Activated B cell treated with CpG ODN at 0.5 μM for 24 hours (primary cell): ENCODE measurements around the gene SLC4A5. TPM values are rescaled to one million over a fixed set of nuclear protein-coding genes. Genes with fewer than 3 reads are reported as not detected.
"Not testable (repeated sequence)": the region's sequence is repeated elsewhere in the genome, so short reads cannot be mapped to it uniquely, and the experiment has no call there.

Experiments used
- ATAC-seq: fragments of 200-7000 bp; cut with Tn5 transposase; one replicate; pipeline ENCODE4 v1.10.0; 2021; ENCODE audit warnings: low read depth, mild to moderate bottlenecking, moderate library complexity
- CTCF ChIA-PET: fragments of 350-600 bp; sonication (Branson Sonifier 250); formaldehyde crosslinking; loops from one replicate; lab custom pipeline; 2021; ENCODE audit warnings: antibody characterized with exemption; lab: Charles Lee
- POLR2A ChIA-PET: fragments of 350-600 bp; sonication (Branson Sonifier 250); formaldehyde crosslinking; loops from one replicate; lab custom pipeline; 2021; ENCODE audit warnings: antibody characterized with exemption; lab: Charles Lee
- DNase-seq: peaks from one replicate; pipeline ENCODE4 v3.0.0; 2022
- H3K27ac Mint-ChIP-seq: one replicate; pipeline ENCODE4 v1.8.0; 2020; ENCODE audit warnings: mixed read lengths
- H3K27me3 Mint-ChIP-seq: one replicate; pipeline ENCODE4 v1.8.0; 2021; ENCODE audit warnings: mixed read lengths
- H3K36me3 Mint-ChIP-seq: one replicate; pipeline ENCODE4 v1.8.0; 2021; ENCODE audit warnings: low read depth, mixed read lengths
- H3K4me1 Mint-ChIP-seq: one replicate; pipeline ENCODE4 v1.8.0; 2021; ENCODE audit warnings: mixed read lengths
- H3K4me3 Mint-ChIP-seq: one replicate; pipeline ENCODE4 v1.8.0; 2020; ENCODE audit warnings: mild to moderate bottlenecking, mixed read lengths
- H3K9me3 Mint-ChIP-seq: one replicate; pipeline ENCODE4 v1.8.0; 2020; ENCODE audit warnings: mixed read lengths
- CTCF ChIP-seq: fragments of 200-600 bp; IDR thresholded peaks from one replicate; pipeline ENCODE4 v1.8.0; 2022; ENCODE audit warnings: antibody characterized with exemption, mild to moderate bottlenecking
- intact Hi-C: fragments of 100-400 bp; cut with micrococcal nuclease; formaldehyde crosslinking; loops from one replicate; pipeline ENCODE4 v1.15.1; 2024
- total RNA-seq: library from RNA; stranded (reverse); gene quantifications from 2 replicates; pipeline ENCODE4 v1.2.3, GENCODE V29; 2022

The SLC4A5 gene
- total RNA-seq, 1 donor from 2014 or later: 5.9 TPM

DNA sequence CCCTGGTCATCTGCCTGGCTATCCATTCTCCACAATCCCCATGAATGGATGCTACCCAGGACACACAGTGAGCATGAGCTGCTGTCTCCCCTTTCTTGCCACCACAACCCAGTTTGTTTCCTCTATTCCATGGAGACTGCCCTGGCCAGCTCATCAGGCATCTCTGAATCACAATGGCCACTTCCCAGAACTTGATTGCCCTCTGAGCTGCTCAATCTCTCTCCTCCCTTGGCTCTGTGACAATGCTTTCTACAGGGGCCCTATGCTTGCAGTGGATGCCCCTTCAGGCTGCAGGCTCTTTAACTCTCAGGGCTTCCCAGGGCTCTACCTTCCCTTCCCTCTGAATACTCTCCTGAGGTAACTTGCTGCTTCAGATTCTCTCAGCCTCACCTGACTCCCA, 14.4 kb upstream of the SLC4A5 start:
- ATAC-seq (no peak), DNase-seq (no peak)
- ChIA-PET CTCF (interaction anchor here (1.2 kb wide), 1 partner anchor 22 kb away, joined by 3 read pairs; no protein-coding TSS in a partner anchor), POLR2A (no interaction called here)
- Mint-ChIP-seq H3K4me3 (no peak overlapping the region), H3K9me3 (no peaks in the 10 kb centered on the region), H3K36me3 (peaks cover 63% of the 10 kb centered on the region), H3K27ac (no peak overlapping the region), H3K27me3 (no peaks in the 10 kb centered on the region), H3K4me1 (no peaks in the 10 kb centered on the region)
- no peak for TF ChIP-seq CTCF
- intact Hi-C loops: no loop called here

DNA sequence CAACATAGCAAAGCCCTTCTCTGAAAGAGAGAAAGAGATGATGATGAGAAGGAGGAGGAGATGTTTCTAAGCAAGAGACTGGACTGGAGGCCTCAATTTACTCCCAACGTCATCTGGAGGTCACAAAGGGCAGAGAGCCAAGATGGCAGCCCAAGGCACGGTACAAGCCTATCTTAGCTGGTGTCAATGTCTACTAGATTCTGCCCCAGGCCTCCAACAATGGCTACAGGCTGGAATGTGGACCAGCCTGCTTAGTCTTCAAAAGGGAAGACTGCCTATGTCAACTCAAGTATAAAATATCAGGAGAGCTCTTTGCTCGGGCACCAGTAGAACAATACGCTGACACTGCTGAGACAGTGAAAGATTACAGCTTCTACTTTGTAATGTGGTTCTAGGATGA, 6.7 kb upstream of the SLC4A5 start:
- no peak overlapping the region for H3K27ac Mint-ChIP-seq
- CTCF ChIA-PET: interaction anchor here (2.0 kb wide), 1 partner anchor 15 kb away, joined by 5 read pairs; no protein-coding TSS in a partner anchor
- no peaks in the 10 kb centered on the region for H3K36me3 Mint-ChIP-seq
- H3K4me1 Mint-ChIP-seq: no peaks in the 10 kb centered on the region
- H3K27me3 Mint-ChIP-seq: no peaks in the 10 kb centered on the region
- no peaks in the 10 kb centered on the region for H3K9me3 Mint-ChIP-seq
- ATAC-seq: no peak
- POLR2A ChIA-PET: interaction anchor here (0.6 kb wide), 1 partner anchor 9 kb away, joined by 3 read pairs; no protein-coding TSS in a partner anchor
- no peak for TF ChIP-seq CTCF
- no peak overlapping the region for H3K4me3 Mint-ChIP-seq
- intact Hi-C loops: no loop called here
- no peak for DNase-seq

DNA sequence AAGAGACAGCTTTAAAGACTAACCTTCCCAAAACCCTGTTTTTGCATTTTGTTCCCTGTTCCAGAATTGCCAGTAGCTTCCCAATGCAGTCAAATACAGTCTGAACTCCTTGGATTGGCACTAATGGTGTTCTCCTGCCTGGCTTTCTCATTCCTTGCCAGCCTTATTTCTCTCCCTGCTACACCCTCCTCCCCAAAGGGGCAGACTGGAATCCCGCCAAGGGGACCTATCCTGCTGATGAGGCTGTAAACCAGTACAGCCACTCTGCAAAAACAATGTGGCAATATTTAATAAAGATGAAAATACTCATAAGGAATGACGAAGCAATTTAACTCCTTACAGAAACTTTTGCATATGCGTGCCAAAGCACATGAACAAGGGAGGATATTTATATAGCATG, 4.5 kb upstream of the SLC4A5 start:
- no peak overlapping the region for H3K27ac Mint-ChIP-seq
- DNase-seq (no peak), ATAC-seq (no peak)
- no peaks in the 10 kb centered on the region for H3K4me1 Mint-ChIP-seq
- POLR2A ChIA-PET: no interaction called here
- no peak for TF ChIP-seq CTCF
- intact Hi-C loops: no loop called here
- no peak overlapping the region for H3K4me3 Mint-ChIP-seq
- no peaks in the 10 kb centered on the region for H3K9me3 Mint-ChIP-seq
- no peaks in the 10 kb centered on the region for H3K36me3 Mint-ChIP-seq
- no peaks in the 10 kb centered on the region for H3K27me3 Mint-ChIP-seq
- CTCF ChIA-PET: no interaction called here

- POLR2A ChIA-PET: no interaction called here
- Mint-ChIP-seq H3K4me3 (no peak overlapping the region), H3K36me3 (no peaks in the 10 kb centered on the region), H3K9me3 (no peaks in the 10 kb centered on the region), H3K27ac (no peak overlapping the region), H3K4me1 (no peaks in the 10 kb centered on the region), H3K27me3 (no peaks in the 10 kb centered on the region)
- ATAC-seq (no peak), DNase-seq (no peak)
- CTCF ChIA-PET: no interaction called here
- no peak for TF ChIP-seq CTCF
- intact Hi-C loops: no loop called here
These were observed 4.1 kb upstream of the SLC4A5 start for GRCh38 chr2:74347303-74347702.

DNA sequence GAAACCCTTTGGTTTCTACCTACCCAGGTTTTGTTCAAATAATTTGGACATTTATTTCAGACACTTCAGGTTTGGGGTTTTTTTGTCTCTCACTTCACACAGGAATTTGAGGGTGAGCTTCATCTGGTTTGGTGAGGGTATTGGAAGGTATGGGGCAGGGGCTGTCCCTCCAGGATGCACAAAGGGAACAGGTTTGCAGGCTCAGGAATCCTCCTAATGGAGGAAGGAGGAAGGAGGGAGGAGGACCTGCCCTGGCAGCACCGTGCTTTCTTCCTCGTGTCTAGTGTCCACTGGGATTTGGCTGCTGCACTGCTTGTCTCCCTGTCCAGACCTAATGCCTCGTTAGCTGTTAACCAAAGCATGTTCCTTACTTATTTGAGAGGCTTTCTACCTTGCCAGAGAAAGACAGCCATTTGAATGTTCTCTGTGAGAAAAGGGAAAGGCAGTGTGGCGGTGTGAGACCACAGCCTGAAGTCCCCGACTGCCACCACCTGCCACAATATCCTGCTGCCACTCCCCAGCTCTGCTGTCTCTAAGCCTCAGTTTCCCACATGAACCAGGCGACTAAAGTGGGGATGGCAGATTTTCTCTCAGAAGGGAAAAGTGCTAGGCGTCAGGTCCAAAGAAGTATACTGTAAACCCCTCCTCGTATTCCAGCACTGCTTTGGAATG, 2.2 kb upstream of the SLC4A5 start:
- TF ChIP-seq CTCF: no peak
- no peaks in the 10 kb centered on the region for H3K36me3 Mint-ChIP-seq
- no peaks in the 10 kb centered on the region for H3K4me1 Mint-ChIP-seq
- ATAC-seq (no peak), DNase-seq (no peak)
- ChIA-PET CTCF (interaction anchor here (1.2 kb wide), 1 partner anchor 10 kb away, joined by 4 read pairs; no protein-coding TSS in a partner anchor), POLR2A (no interaction called here)
- no peak overlapping the region for H3K4me3 Mint-ChIP-seq
- H3K9me3 Mint-ChIP-seq: no peaks in the 10 kb centered on the region
- no peaks in the 10 kb centered on the region for H3K27me3 Mint-ChIP-seq
- intact Hi-C loops: no loop called here
- no peak overlapping the region for H3K27ac Mint-ChIP-seq

GRCh38 chr2:74336227-74336626, 7.0 kb downstream of the SLC4A5 start:
- intact Hi-C loops: loop anchor here (5.0 kb wide), 2 partner anchors 69 to 196 kb away; no protein-coding TSS in a partner anchor
- not testable (repeated sequence) for H3K27ac Mint-ChIP-seq
- CTCF ChIA-PET: interaction anchor here (0.6 to 5.2 kb wide), 8 partner anchors 12 to 512 kb away, joined by 3 to 114 read pairs (median 12); partner anchors contain the start of gene STAMBP

More at GRCh38 chr2:74336227-74336626, 7.0 kb downstream of the SLC4A5 start:
- DNase-seq, H3K9me3 Mint-ChIP-seq, H3K27me3 Mint-ChIP-seq, POLR2A ChIA-PET, H3K4me3 Mint-ChIP-seq, ATAC-seq, H3K36me3 Mint-ChIP-seq, H3K4me1 Mint-ChIP-seq: not testable (repeated sequence)
